Activated CD8-positive, alpha-beta T cell treated with anti-CD3 and anti-CD28 coated beads for 36 hours (primary cell): ENCODE data around the gene CHST11. TPM values are rescaled to one million over a fixed set of nuclear protein-coding genes. Genes with fewer than 3 reads are reported as not detected.

Experiments
- ATAC-seq: fragments of 200-7000 bp; cut with Tn5 transposase; one replicate; pipeline ENCODE4 v1.10.0; 2021; ENCODE audit warnings: mild to moderate bottlenecking, moderate library complexity
- CTCF ChIA-PET: fragments of 350-600 bp; sonication (Branson Sonifier 250); formaldehyde crosslinking; loops from one replicate; lab custom pipeline; 2021; ENCODE audit warnings: antibody characterized with exemption; lab: Charles Lee
- POLR2A ChIA-PET: fragments of 350-600 bp; sonication (Branson Sonifier 250); formaldehyde crosslinking; loops from one replicate; lab custom pipeline; 2021; ENCODE audit warnings: antibody characterized with exemption; lab: Charles Lee
- DNase-seq: peaks from one replicate; pipeline ENCODE4 v3.0.0-alpha.2; 2020
- H3K27ac Mint-ChIP-seq: one replicate; pipeline ENCODE4 v1.8.0; 2021; ENCODE audit warnings: mild to moderate bottlenecking, mixed read lengths
- H3K27me3 Mint-ChIP-seq: one replicate; pipeline ENCODE4 v1.8.0; 2021; ENCODE audit warnings: mixed read lengths
- H3K36me3 Mint-ChIP-seq: one replicate; pipeline ENCODE4 v1.8.0; 2021; ENCODE audit warnings: low read depth, mixed read lengths
- H3K4me1 Mint-ChIP-seq: one replicate; pipeline ENCODE4 v1.8.0; 2021; ENCODE audit warnings: low read depth, mixed read lengths
- H3K4me3 Mint-ChIP-seq: one replicate; pipeline ENCODE4 v1.8.0; 2021; ENCODE audit warnings: mild to moderate bottlenecking, moderate library complexity, mixed read lengths
- H3K9me3 Mint-ChIP-seq: one replicate; pipeline ENCODE4 v1.8.0; 2021; ENCODE audit warnings: mixed read lengths
- intact Hi-C: fragments of 100-400 bp; cut with micrococcal nuclease; formaldehyde crosslinking; loops from one replicate; pipeline ENCODE4 v1.10.0; 2022
- total RNA-seq, 2 experiments: library from RNA; stranded (reverse); gene quantifications; one replicate each; pipeline ENCODE4 v1.2.3, GENCODE V29; 2021
- TF ChIP-seq, protein P1 (sequence below): fragments of 200-600 bp; IDR thresholded peaks from one replicate; pipeline ENCODE4 v1.8.0; 2022; ENCODE audit warnings: antibody characterized with exemption, mild to moderate bottlenecking

Gene CHST11
- total RNA-seq, 2 experiments from 2014 or later = 30.9 to 33.9 TPM

GRCh38 chr12:104624529-104624928 is 167.8 kb downstream of the CHST11 start:
- no peak for ATAC-seq
- ChIA-PET POLR2A (interaction anchor here (0.5 kb wide), 1 partner anchor 346 kb away, joined by 3 read pairs; no protein-coding TSS in a partner anchor), CTCF (interaction anchor here (1.5 kb wide), 1 partner anchor 243 kb away, joined by 3 read pairs; no protein-coding TSS in a partner anchor)
- peaks cover 14% of the 10 kb centered on the region for H3K4me1 Mint-ChIP-seq
- H3K9me3 Mint-ChIP-seq = no peaks in the 10 kb centered on the region
- no peak overlapping the region for H3K4me3 Mint-ChIP-seq
- no peaks in the 10 kb centered on the region for H3K36me3 Mint-ChIP-seq
- DNase-seq = no peak
- intact Hi-C loops = no loop called here
- no peaks in the 10 kb centered on the region for H3K27me3 Mint-ChIP-seq
- TF ChIP-seq, protein P1, sequence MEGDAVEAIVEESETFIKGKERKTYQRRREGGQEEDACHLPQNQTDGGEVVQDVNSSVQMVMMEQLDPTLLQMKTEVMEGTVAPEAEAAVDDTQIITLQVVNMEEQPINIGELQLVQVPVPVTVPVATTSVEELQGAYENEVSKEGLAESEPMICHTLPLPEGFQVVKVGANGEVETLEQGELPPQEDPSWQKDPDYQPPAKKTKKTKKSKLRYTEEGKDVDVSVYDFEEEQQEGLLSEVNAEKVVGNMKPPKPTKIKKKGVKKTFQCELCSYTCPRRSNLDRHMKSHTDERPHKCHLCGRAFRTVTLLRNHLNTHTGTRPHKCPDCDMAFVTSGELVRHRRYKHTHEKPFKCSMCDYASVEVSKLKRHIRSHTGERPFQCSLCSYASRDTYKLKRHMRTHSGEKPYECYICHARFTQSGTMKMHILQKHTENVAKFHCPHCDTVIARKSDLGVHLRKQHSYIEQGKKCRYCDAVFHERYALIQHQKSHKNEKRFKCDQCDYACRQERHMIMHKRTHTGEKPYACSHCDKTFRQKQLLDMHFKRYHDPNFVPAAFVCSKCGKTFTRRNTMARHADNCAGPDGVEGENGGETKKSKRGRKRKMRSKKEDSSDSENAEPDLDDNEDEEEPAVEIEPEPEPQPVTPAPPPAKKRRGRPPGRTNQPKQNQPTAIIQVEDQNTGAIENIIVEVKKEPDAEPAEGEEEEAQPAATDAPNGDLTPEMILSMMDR = no peak
- no peak overlapping the region for H3K27ac Mint-ChIP-seq

GRCh38 chr12:104626069-104626837 is 169.5 kb downstream of the CHST11 start:
- TF ChIP-seq, protein P1 = no peak
- DNase-seq = no peak
- Mint-ChIP-seq H3K36me3 (no peaks in the 10 kb centered on the region), H3K27ac (no peak overlapping the region), H3K4me1 (peaks cover 14% of the 10 kb centered on the region), H3K9me3 (no peaks in the 10 kb centered on the region), H3K4me3 (no peak overlapping the region), H3K27me3 (no peaks in the 10 kb centered on the region)
- intact Hi-C loops = no loop called here
- no peak for ATAC-seq
- ChIA-PET CTCF (interaction anchor here (0.8 kb wide), 1 partner anchor 114 kb away, joined by 3 read pairs; no protein-coding TSS in a partner anchor), POLR2A (no interaction called here)

- intact Hi-C loops = no loop called here
- Mint-ChIP-seq H3K27me3 (no peaks in the 10 kb centered on the region), H3K4me3 (no peak overlapping the region), H3K36me3 (no peaks in the 10 kb centered on the region), H3K9me3 (no peaks in the 10 kb centered on the region), H3K4me1 (peaks cover 16% of the 10 kb centered on the region), H3K27ac (no peak overlapping the region)
- DNase-seq = no peak
- ChIA-PET POLR2A (no interaction called here), CTCF (interaction anchor here (2.8 kb wide), 1 partner anchor 246 kb away, joined by 13 read pairs; no protein-coding TSS in a partner anchor)
- TF ChIP-seq, protein P1 = no peak
- no peak for ATAC-seq
These were observed 170.7 kb downstream of the CHST11 start for GRCh38 chr12:104627231-104627989.

GRCh38 chr12:104627990-104628830 is 171.5 kb downstream of the CHST11 start:
- intact Hi-C loops = no loop called here
- TF ChIP-seq, protein P1 = no peak
- ChIA-PET CTCF (interaction anchor here (1.0 to 2.8 kb wide), 2 partner anchors 246 to 332 kb away, joined by 6 to 13 read pairs; no protein-coding TSS in a partner anchor), POLR2A (interaction anchor here (0.6 kb wide), 1 partner anchor 171 kb away, joined by 3 read pairs; no protein-coding TSS in a partner anchor)
- Mint-ChIP-seq H3K27me3 (no peaks in the 10 kb centered on the region), H3K9me3 (no peaks in the 10 kb centered on the region), H3K4me1 (peaks cover 17% of the 10 kb centered on the region), H3K36me3 (no peaks in the 10 kb centered on the region), H3K27ac (no peak overlapping the region), H3K4me3 (no peak overlapping the region)
- ATAC-seq (no peak), DNase-seq (no peak)
